Stimulated activated CD8-positive, alpha-beta memory T cell treated with anti-CD3 and anti-CD28 coated beads, Interleukin-7, amount 100 ng/mL, for 4 hours (primary cell): Measurements from ENCODE around the gene ZNF280B.
A peak's percentile ranks its signal among the peaks of the same experiment; 100 is the strongest.
"Not testable (repeated sequence)": the region's sequence is repeated elsewhere in the genome, so short reads cannot be mapped to it uniquely, and the experiment has no call there.

Source experiments
- DNase-seq, 2 donors: peaks; one replicate each; pipeline ENCODE4 v3.0.0-alpha.2; 2020; ENCODE audit warnings: low read depth in 2 of 2

The ZNF280B gene

GRCh38 chr22:22464541-22465054 is 43.9 kb downstream of the ZNF280B start:
- no peak for DNase-seq

DNA sequence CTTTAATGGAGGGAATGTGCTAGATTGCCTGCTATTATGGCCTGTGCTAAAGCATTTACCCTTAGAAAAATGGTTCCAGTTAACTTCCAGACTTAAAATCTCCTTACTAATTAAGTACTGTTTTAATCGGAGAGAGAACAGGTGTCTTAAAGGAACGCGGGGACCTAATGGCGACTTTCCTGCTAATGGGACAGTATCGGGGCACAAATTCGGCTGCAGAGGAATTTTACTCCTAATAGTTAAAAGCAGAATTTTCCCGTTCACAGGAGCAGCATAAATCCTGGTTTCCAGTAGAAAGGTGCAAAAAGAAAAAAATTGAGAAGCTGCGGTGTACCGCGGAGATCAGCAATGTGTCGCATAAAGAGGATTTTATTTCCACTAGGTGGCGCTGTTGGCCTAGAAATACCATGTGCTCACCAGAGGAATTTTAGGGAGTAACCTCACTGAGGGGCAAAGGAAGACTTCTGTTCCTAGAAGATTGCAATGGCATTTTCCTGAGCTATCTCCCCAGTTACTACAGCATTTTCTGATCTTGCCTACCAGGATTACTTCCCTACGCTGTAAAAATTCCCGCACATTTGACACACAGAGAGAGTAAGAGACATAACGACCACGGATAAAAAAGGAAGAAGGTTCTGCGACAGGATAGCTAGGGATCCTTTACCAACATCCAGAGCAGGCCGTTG is 44.5 kb downstream of the ZNF280B start:
- DNase-seq = peak; percentile 2 to 25

DNA sequence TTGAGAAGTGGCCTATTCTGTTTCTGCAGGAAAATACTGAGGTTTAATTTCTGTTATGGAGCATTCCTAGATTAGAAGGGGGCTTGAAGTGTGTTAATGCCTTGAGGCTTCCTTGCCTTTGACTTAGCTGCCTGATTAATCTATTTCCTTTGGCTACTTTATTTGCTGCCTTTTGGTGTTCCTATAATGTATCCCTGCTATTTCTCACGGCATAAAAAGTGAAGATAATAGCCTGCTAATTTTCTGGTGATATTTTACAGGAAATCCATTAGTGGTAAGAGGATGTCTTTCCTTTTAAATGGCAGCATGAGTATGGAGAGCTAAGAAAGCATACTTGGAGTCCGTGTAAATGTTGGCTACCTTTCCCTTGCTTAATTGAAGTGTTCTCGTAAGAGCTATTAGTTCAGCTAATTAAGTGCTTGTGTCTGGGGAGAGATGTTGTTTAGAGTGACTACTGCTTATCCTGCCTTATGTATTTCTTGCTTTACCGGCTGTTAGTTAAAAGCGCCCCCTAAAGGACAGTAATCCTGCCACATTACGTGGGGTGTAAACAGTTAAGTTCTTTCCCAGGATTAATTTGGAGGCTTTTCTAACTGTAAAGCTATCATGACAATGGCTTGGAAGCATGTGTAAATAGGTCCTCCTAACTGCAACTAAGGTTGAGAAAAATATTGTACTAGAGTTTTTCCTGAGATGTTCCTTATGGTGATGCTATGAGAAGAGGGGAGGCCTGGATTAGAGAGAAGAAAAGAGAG is 45.6 kb downstream of the ZNF280B start:
- no peak for DNase-seq

GRCh38 chr22:22461583-22461982 is 47.0 kb downstream of the ZNF280B start:
- no peak for DNase-seq

DNA sequence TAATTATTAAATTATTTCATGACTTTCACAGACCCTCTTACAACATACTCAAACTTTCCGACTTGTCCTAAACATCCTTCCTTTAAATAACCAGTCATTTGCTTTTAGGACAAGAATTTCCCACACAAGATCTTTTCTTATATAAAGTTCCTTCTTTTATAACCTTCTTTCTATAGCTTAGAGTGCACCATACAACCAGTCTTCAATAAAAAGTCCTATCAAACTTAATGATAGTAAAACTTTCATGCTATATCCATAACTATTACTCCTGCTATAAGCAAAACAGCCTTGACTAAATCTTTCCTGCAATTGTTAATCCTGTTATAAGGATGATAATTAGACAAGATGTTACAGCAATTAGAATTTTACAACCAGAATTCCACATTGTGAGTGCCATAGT is 47.4 kb downstream of the ZNF280B start:
- no peak for DNase-seq

DNA sequence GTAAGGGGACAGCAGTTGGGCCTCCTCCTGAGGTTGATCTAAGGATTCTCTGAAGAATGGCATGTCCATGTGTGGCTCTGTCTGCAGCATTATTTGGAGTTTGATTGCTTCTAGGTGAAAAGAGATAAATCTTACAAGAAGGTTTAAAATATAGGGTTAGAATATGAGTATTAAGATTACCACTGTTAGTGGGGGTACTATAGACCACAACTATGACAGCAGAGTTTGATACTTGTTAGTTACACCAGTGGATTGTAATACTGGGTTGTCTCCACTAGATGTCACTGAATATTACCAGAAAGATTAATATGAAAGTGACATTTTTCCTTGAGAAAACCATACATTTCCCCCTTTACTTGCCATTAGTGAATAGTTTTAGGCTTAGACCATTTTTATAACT is 47.9 kb downstream of the ZNF280B start:
- no peak for DNase-seq

DNA sequence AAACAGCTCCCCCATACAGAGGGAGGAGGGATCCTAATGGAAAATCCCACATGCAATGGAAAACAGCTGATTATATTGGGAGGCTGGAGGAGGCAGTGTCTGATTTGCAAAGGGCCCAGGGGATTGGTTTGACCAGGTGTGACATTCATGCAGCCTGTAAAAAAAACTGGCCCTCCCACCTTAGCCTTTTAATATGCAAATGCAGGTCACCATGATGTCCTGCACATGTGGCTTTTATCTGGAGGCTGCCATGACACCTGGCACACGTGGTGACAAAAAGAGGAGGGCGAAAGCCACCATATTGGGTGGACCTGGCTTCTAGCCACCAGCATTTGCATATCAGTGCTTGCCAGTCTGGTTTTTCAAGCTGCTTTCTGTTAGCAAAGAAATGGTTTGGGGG is 48.5 kb downstream of the ZNF280B start:
- DNase-seq = no peak

DNA sequence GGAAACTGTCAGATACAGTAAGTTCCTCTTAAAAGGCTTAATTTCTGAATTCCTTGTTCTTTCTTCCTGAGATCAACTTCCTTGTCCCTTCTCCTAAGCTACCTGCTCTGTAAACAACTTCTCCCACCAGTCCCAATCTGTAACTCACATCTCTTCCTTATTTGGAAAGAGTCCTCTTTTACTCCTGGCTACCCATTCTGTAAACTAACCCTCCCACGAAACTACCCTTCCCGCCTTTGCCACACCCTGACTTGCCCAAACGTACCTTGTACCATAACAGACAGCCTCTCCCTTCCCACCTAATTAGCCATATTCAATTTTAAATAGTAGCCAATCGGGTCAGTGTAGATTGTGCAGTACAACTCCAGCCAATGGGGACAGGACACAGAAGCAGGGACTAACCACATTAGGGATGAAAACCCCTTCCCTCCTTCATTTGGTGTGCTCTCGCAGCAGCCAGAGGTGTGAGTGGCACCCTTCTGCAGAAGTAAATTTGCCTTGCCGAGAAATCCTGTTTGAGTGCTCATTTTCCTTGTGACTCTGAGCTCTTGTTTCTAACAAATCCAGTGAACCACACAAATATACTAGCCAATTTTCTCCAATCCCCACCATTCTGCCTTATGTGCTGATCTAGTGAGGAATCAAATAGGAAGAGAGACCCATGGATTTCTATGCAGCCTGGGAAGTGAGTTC is 49.5 kb downstream of the ZNF280B start:
- no peak for DNase-seq

DNA sequence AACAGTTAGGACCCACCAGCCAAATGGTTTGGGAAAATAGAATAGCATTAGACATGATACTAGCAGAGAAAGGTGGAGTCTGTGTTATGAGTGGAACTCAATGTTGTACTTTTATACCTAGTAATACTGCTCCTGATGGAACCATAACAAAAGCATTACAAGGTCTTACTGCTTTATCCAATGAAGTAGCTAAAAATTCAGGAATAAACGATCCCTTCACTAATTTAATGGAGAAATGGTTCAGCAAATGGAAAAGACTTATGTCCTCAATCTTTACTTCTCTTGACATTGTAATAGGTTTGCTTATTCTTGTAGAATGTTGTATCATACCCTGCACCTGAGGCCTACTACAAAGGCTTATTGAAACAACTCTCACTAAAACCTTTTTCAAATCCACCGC is 50.2 kb downstream of the ZNF280B start:
- no peak for DNase-seq

GRCh38 chr22:22454997-22455396 is 53.5 kb downstream of the ZNF280B start:
- DNase-seq = no peak

DNA sequence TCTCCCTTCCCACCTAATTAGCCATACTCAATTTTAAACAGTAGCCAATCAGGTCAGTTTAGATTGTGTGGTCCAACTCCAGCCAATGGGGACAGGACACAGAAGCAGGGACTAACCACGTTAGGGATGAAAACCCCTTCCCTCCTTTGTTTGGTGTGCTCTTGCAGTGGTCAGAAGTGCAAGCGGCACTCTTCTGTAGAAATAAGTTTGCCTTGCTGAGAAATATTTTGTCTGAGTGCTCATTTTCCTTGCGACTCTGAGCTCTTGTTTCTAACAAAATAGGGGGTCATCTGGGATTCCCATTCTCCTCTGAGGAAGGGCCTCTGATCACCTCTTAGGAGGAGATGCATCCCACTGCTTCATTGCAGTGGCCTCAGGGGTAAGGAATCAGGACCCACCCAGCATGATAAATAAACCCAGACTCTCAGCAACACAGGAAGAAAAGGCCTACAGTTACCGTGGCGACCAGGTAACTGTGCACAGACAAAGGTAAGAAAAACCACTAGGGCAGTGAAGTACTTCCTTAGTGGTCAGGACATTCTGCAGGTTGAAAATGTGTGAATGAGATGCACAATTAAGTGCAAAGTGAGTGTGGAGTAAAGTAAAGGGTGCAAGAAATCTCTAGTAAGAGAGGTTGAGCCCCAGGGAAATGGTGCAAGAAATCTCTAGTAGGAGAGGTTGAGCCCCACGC is 55.4 kb downstream of the ZNF280B start:
- DNase-seq = no peak

DNA sequence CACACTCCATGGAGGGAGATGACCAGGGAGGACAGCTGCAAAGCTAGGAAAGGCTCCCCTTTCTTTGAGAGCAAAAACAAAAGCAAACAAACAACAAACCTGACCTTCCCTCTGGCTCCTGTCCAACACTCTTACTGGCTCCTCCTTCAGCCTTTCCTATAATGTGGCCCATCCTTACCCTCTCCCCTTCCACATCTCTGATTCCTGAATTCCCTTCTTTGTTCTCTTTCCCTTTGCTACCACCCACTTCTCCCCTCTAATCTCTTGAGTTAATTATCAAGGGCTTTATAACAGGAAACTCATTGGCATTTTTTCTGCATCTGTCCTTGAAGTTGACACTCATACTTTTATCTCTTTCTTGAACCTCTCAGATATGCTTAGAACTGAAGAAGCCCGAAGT is 56.3 kb downstream of the ZNF280B start:
- DNase-seq = no peak

DNA sequence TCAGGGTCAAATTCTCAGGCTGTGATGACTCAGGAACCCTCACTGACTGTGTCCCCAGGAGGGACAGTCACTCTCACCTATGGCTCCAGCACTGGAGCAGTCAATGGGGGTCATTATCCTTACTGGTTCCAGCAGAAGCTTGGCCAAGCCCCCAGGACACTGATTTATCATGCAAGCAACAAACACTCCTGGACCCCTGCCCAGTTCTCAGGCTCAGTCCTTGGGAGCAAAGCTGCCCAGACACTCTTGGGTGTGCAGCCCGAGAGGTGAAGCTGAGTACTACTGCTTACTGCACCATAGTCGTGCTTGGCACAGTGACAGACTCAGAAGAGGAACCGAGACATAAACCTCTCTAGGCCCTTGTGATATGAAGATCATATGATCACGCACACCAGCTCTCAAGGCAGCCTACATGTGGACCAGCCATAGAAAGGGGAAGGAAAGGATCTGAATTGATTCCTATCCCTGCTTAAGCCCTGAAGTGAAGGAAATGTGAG is 58.2 kb downstream of the ZNF280B start:
- DNase-seq = no peak

DNA sequence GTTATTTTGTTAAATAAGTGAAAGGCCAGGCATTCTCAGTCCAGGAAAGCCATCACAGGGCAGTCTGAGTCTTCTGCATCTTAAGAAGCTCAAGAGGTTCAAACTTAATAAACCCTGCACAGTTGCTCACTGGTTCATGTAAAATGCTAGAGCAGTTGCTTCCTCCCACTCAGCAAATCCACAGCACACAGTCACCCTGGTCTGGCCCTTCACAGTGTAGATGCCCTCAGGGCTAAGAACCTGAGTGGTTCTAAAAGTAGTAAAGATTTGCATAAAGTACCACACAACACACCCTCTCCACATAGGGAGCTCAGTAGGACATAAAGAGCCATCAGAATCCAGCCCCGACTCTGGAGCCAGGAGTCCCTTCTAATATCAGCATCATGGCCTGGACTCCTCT is 58.7 kb downstream of the ZNF280B start:
- no peak for DNase-seq

DNA sequence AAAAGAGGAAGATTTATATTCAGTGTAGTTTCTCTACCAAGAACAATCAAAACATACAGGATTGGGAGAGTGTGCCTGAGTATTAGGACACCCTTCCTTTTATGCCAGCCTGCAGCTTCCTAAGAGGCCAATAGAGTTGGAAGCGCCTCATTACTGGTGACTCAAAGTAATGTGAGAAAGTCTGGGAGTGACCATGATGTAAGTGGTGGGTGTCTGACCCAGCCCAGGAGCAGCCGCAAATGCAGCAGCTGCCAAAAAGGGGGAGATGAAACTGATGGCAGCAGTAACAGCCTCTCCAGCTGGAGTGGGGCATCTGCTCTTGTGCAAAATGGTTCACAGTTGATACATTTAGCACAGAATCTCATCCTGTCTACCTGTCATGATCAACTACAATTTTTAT is 62.0 kb downstream of the ZNF280B start:
- DNase-seq = no peak

GRCh38 chr22:22444007-22444589 is 64.4 kb downstream of the ZNF280B start:
- DNase-seq = not testable (repeated sequence)

DNA sequence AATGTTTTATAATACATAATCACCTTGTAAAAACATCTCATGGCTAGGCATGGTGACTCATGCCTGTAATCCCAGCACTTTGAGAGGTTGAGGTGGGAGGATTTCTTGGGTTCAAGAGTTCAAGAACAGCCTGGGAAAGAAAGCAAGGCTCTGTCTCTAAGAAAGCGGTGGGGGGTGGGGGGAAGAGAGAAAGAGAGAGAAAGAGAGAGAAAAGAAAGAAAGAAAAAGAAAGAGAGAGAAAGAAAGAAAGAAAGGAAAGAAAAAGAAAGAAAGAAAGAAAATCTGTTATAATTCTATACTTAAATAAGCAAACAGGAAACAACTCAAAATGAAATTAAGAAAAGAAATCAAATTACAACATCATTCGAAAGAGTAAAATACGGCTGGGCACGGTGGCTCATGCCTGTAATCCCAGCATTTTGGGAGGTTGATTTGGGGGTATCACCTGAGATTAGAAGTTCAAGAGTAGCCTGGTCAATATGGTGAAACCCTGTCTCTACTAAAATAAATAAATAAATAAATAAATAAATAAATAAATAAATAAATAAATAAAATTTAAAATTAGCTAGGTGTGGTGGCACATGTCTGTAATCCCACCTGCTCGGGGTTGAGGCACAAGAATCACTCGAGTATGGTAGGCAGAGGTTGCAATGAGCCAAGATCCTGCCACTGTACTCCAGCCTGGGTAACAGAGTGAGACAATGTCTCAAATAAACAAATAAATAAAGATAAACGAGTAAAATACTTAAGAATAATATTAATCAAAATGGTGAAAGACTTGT is 65.4 kb downstream of the ZNF280B start:
- DNase-seq = no peak

GRCh38 chr22:22441626-22442025 is 66.9 kb downstream of the ZNF280B start:
- not testable (repeated sequence) for DNase-seq

DNA sequence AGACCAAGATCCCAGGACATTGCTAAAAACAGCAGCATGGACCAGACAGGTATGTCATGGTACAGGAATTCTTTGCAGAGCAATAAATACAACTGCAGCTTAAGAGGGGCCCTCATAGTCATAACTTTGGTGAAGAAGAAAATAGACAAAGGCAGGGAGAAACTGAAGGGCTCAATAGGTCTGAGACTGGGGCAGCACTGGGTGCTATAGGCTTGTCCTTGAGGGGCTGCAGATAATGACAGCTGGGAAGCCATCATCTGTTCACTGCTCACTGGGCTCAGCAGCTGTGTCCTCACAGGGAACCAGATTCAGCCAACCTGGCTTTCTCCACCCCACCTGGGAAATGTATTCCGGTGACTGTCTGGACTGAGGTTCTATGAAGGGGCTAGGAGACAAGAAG is 68.4 kb downstream of the ZNF280B start:
- DNase-seq = no peak
